Pancreas (tissue), 10 donors: Measurements from ENCODE around the gene PLIN1. TPM values are rescaled to one million over a fixed set of nuclear protein-coding genes. Genes with fewer than 3 reads are reported as not detected.
A peak's percentile ranks its signal among the peaks of the same experiment; 100 is the strongest.

Experiments
- ATAC-seq, 4 donors: fragments of 200-7000 bp; cut with Tn5 transposase; one replicate each; pipeline versions ENCODE4 v1.8.0 to v1.9.1; 2020; ENCODE audit warnings: mild to moderate bottlenecking in 4 of 4, moderate library complexity in 4 of 4
- DNase-seq, 6 donors: peaks; one replicate each; pipeline ENCODE4 v3.0.0-alpha.2; 2020
- FAIRE-seq: peaks from 2 replicates; lab custom pipeline; 2012; peaks lifted over from hg19 to GRCh38; lab: Jason Lieb, UNC
- H3K27ac ChIP-seq, 4 donors: fragments of 200-600 bp; sonication (generic); 1 replicate in 3 of 4; 2 replicates in 1 of 4; pipeline versions ENCODE4 v1.5.0 to v1.8.0; 2020
- H3K27me3 ChIP-seq, 4 donors: fragments of 200-600 bp; one replicate each; pipeline ENCODE4 v1.8.0; 2021
- H3K36me3 ChIP-seq, 3 donors: fragments of 200-600 bp; sonication (generic) in 1 of 3; one replicate each; pipeline versions ENCODE4 v1.5.0 to v1.8.0; 2020 to 2021
- H3K4me1 ChIP-seq, 3 donors: fragments of 200-600 bp; one replicate each; pipeline ENCODE4 v1.8.0; 2021
- H3K4me3 ChIP-seq, 4 donors: fragments of 200-600 bp; sonication (generic) in 2 of 4; one replicate each; pipeline versions ENCODE4 v1.5.0 to v1.8.0; 2020 to 2021
- H3K9me3 ChIP-seq, 4 donors: fragments of 200-600 bp; one replicate each; pipeline ENCODE4 v1.8.0; 2021
- WGBS, 2 donors: extraction: QIAGEN DNeasy Blood & Tissue Kit; methylation state at CpG; one replicate each; pipeline ENCODE4 v1.1.7; 2013; 5-methylcytosine and 5-hydroxymethylcytosine counted together
- intact Hi-C, 3 donors: fragments of 100-400 bp; cut with DNase I; formaldehyde crosslinking; loops; one replicate each; pipeline versions ENCODE4 v1.11.1 to v1.14.2; 2022
- polyA plus RNA-seq, 2 donors: library from polyadenylated mRNA; stranded (reverse); fragments of 200-250 nt; gene quantifications; one replicate each; pipeline ENCODE4 v1.2.3, GENCODE V29; 2013
- total RNA-seq, 6 donors: library from RNA; stranded (reverse); fragmentation: NEBNext Ultra II Directional in 4 of 6; extraction: Animal tissue kit (Norgen Biotek cat#: 25700) in 4 of 6; gene quantifications; one replicate each; pipeline versions ENCODE4 v1.2.1 to v1.2.4, GENCODE V29; 2021 to 2023
- TF ChIP-seq, protein P1 (sequence below), 4 donors: fragments of 200-600 bp; sonication (generic) in 3 of 4; IDR thresholded peaks; one replicate each; pipeline versions ENCODE4 v1.5.0 to v1.8.0; 2021; ENCODE audit warnings: antibody characterized with exemption in 4 of 4
- donor health status: healthy with polysubstance abuse.
- donor health status: DM: no; HTN: no; CAD: no; lungs with moderate emphysema.
- donor health status: DM: no; HTN: no; CAD: no.
- donor health status: control.
- donor health status: control.
- donor health status: Bipolar disorder and iron deficiency.
- donor health status: DM: yes; HTN: yes; CAD: no.
- donor health status: DM: no; HTN: no; CAD: no.
- donor health status: DM: no; HTN: no; CAD: no.
- donor health status: DM: yes; HTN: yes; CAD: no.

PLIN1 gene
- total and polyA plus RNA-seq, 8 donors: 0.47 to 21.2 (median 3.2) TPM

DNA sequence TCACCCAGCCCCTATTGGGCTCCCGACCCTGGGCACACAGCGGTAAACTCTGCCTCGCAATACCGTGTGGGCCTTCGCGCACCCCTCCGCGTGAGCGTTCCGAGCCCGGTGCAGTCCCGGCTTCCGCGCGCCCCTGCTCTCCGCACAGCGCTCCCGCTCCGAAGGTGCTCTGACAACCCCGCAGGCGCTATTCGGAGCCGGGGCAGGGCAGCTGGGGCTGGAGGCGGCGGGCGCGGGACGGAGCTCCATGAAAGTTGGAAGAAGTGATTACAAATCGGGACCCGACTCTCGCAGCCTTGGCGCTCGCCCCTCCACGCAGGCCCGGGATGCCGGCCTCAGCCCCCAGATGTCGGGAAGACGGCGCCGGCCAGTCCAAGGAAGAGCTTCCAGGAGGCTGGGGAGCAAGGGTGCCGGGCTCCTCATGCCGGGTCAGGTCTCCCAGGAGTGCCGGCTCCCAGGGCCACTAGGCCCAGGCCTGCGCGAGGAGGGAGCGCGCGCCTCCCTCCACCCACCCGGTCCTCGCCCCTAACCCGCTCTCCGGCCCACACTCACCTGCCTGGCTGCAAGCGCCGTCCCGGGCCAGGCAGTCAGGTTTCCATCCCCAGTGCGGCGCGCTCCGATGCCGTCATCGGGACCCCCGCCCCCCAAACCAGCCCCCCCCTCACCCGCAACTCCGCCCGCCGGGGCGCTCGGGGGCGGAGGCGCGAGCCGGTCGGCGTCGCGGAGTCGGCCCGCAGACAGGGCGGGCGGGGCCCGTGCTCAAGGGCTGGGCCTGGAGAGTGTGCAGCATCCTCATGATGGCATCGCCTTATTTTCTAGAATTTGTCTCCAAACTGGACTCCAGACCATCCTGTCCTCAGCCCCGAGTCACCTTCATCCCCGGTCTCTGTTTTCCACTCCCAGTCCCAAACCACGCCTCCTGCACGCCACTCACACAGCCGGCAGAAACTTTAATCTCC, 24.0 kb downstream of the PLIN1 start, which contains the start of gene KIF7:
Gene KIF7, minus strand, starts transcription at position 621 of the 959 bp plus-strand sequence. CDS start 2,537 bp downstream, outside the sequence.
- Histone ChIP-seq H3K4me3 (peak within 1 kb of the TSS; percentile 25 to 62 (median 42)), H3K9me3 (no peaks in the 10 kb centered on the region), H3K27ac (no peak within 1 kb of the TSS), H3K36me3 (no peaks in the 10 kb centered on the region), H3K27me3 (no peaks in the 10 kb centered on the region), H3K4me1 (no peaks in the 10 kb centered on the region)
- FAIRE-seq (no peak), DNase-seq (peak in 3 of 6 donors; percentile 41 to 78 (median 75)), ATAC-seq (peak; percentile 62 to 85 (median 78))
- intact Hi-C loops: no loop called here
- TF ChIP-seq, protein P1, sequence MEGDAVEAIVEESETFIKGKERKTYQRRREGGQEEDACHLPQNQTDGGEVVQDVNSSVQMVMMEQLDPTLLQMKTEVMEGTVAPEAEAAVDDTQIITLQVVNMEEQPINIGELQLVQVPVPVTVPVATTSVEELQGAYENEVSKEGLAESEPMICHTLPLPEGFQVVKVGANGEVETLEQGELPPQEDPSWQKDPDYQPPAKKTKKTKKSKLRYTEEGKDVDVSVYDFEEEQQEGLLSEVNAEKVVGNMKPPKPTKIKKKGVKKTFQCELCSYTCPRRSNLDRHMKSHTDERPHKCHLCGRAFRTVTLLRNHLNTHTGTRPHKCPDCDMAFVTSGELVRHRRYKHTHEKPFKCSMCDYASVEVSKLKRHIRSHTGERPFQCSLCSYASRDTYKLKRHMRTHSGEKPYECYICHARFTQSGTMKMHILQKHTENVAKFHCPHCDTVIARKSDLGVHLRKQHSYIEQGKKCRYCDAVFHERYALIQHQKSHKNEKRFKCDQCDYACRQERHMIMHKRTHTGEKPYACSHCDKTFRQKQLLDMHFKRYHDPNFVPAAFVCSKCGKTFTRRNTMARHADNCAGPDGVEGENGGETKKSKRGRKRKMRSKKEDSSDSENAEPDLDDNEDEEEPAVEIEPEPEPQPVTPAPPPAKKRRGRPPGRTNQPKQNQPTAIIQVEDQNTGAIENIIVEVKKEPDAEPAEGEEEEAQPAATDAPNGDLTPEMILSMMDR (IDR thresholded peaks at IDR 0.05): no peak
- 4% methylated on average over 63 to 87 of the region's 87 CpGs for WGBS, 2 donors

DNA sequence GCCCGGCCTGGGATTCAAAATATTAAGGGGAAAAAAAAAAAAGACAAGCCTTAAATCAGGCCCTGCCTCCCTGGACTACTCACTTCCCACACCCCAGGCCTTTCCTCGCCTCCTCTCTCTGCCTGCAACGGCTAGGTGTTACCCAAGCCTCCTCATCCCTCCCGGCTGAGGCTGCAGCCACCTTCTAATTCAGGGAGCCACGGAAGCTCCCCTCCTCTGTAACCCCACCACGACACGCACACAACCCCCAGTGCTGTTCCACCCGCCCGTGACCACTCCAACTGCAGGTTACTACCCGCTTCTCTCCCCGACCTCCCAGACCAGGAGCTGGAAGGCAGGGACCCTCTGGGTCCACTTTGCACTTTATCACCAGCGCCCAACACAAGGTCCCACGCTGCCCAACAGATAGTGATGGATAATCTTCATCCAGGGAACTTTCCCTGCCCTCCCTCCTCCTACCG, 24.8 kb downstream of the PLIN1 start:
- DNase-seq (peak in 1 of 6 donors; percentile 38), FAIRE-seq (no peak), ATAC-seq (peak in 1 of 4 donors; percentile 8)
- WGBS, 2 donors: 67 to 73% methylated on average over 14 of the region's 14 CpGs
- Histone ChIP-seq H3K9me3 (no peaks in the 10 kb centered on the region), H3K4me1 (no peaks in the 10 kb centered on the region), H3K27me3 (no peaks in the 10 kb centered on the region), H3K4me3 (peak overlapping the region in 3 of 4 donors; percentile 25 to 62 (median 52)), H3K36me3 (no peaks in the 10 kb centered on the region), H3K27ac (no peak overlapping the region)
- intact Hi-C loops: no loop called here
- TF ChIP-seq, protein P1 (IDR thresholded peaks at IDR 0.05): no peak

DNA sequence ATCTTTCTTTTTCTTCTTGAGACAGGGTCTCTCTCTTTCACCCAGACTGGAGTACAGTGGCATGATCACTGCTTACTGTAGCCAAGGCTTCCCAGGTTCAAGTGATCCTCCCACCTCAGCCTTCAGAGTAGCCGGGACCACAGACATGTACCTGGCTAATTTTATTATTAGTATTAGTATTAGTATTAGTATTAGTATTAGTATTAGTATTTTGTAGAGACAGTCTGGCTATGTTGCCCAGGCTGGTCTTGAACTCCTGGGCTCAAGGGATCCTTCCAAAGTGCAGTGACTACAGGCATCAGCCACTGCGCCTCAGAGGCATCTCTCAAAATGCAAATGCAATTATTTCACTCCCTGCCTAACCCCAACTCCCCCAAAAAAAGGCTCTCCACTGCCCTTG, 25.6 kb downstream of the PLIN1 start:
- WGBS, 2 donors: 89 to 97% methylated on average over 2 of the region's 2 CpGs
- H3K9me3 ChIP-seq: no peaks in the 10 kb centered on the region
- no peak overlapping the region for H3K27ac ChIP-seq
- TF ChIP-seq, protein P1 (IDR thresholded peaks at IDR 0.05): no peak
- ATAC-seq (no peak), FAIRE-seq (no peak), DNase-seq (no peak)
- H3K4me1 ChIP-seq: no peaks in the 10 kb centered on the region
- H3K27me3 ChIP-seq: no peaks in the 10 kb centered on the region
- no peaks in the 10 kb centered on the region for H3K36me3 ChIP-seq
- H3K4me3 ChIP-seq: no peak overlapping the region
- intact Hi-C loops: no loop called here

DNA sequence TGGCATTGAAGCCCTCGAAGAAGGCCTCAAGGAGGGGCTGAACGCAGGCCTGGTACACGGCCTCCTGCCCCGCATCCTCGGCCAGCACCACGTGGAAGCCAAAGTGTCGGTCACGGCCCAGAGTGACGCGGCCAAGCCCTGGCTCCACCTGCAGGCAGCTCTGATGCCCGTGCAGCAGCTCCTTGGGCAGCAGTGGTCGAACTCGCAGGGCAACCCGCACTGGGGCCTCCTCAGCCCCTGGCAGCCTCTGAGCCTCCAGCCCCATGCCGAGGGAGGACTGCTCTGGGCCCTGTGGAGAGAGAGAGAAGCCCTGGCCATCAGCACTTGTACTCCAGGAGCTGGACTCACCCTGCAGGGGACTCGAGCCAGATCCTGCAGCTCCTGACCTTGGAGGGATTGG, 26.5 kb downstream of the PLIN1 start:
- ATAC-seq (no peak), FAIRE-seq (no peak), DNase-seq (peak in 1 of 6 donors; percentile 35)
- WGBS, 2 donors: 77 to 79% methylated on average over 16 of the region's 16 CpGs
- no peaks in the 10 kb centered on the region for H3K9me3 ChIP-seq
- no peaks in the 10 kb centered on the region for H3K36me3 ChIP-seq
- TF ChIP-seq, protein P1 (IDR thresholded peaks at IDR 0.05): no peak
- no peaks in the 10 kb centered on the region for H3K4me1 ChIP-seq
- H3K27me3 ChIP-seq: no peaks in the 10 kb centered on the region
- intact Hi-C loops: no loop called here
- no peak overlapping the region for H3K27ac ChIP-seq
- H3K4me3 ChIP-seq: no peak overlapping the region
